GM23338 (cell line): ENCODE results near the gene C6orf47. TPM values are rescaled to one million over a fixed set of nuclear protein-coding genes. Genes with fewer than 3 reads are reported as not detected.

Experiments used
- ATAC-seq: fragments of 200-7000 bp; cut with Tn5 transposase; 3 replicates; pipeline ENCODE4 v1.9.1; 2020
- DNase-seq: peaks from one replicate; pipeline ENCODE4 v3.0.0-alpha.2; 2015; ENCODE audit warnings: low spot score
- H2AFZ ChIP-seq: fragments of 200-600 bp; sonication (generic); 2 replicates; pipeline ENCODE4 v1.8.0; 2016; ENCODE audit warnings: antibody characterized with exemption, mild to moderate bottlenecking, moderate library complexity
- H3F3A ChIP-seq: fragments of 200-600 bp; sonication (generic); replicated peaks from 2 replicates; pipeline ENCODE4 v1.8.0; 2017; ENCODE audit warnings: antibody characterized with exemption, mixed run types, low read depth
- H3K27ac ChIP-seq: fragments of 200-600 bp; sonication (generic); 2 replicates; pipeline ENCODE4 v1.6.1; 2016; ENCODE audit warnings: low read depth
- H3K27me3 ChIP-seq: fragments of 200-600 bp; sonication (generic); 2 replicates; pipeline ENCODE4 v1.8.0; 2016; ENCODE audit warnings: mild to moderate bottlenecking, mixed run types, moderate library complexity; ENCODE audit not compliant: insufficient read depth
- H3K36me3 ChIP-seq: fragments of 200-600 bp; sonication (generic); 2 replicates; pipeline ENCODE4 v1.8.0; 2016; ENCODE audit warnings: mild to moderate bottlenecking; ENCODE audit not compliant: insufficient read depth
- H3K4me1 ChIP-seq: fragments of 200-600 bp; sonication (generic); 2 replicates; pipeline ENCODE4 v1.8.0; 2016; ENCODE audit warnings: mild to moderate bottlenecking, moderate library complexity; ENCODE audit not compliant: insufficient read depth
- H3K4me2 ChIP-seq: fragments of 200-600 bp; sonication (generic); 2 replicates; pipeline ENCODE4 v1.7.1; 2017; ENCODE audit warnings: mixed run types
- H3K4me3 ChIP-seq: fragments of 200-600 bp; sonication (generic); 2 replicates; pipeline ENCODE4 v1.6.1; 2016; ENCODE audit warnings: mixed run types
- H3K79me2 ChIP-seq: fragments of 200-600 bp; sonication (generic); replicated peaks from 2 replicates; pipeline ENCODE4 v1.8.0; 2017; ENCODE audit warnings: mild to moderate bottlenecking; ENCODE audit not compliant: insufficient read depth
- H3K9me2 ChIP-seq: fragments of 200-600 bp; sonication (generic); 2 replicates; pipeline ENCODE4 v1.8.0; 2017; ENCODE audit not compliant: insufficient read depth
- H4K20me1 ChIP-seq: fragments of 200-600 bp; sonication (generic); replicated peaks from 2 replicates; pipeline ENCODE4 v1.8.0; 2017; ENCODE audit warnings: mild to moderate bottlenecking; ENCODE audit not compliant: insufficient read depth
- H3K27ac Mint-ChIP-seq: 2 replicates; pipeline ENCODE4 v1.8.0; 2020; ENCODE audit warnings: inconsistent platforms, mild to moderate bottlenecking, moderate library complexity, mixed read lengths
- H3K27me3 Mint-ChIP-seq: 3 replicates; pipeline ENCODE4 v1.8.0; 2022; ENCODE audit warnings: low read depth, mild to moderate bottlenecking, moderate library complexity, mixed read lengths, inconsistent platforms; ENCODE audit not compliant: insufficient read depth, poor library complexity
- H3K36me3 Mint-ChIP-seq: 3 replicates; pipeline ENCODE4 v1.8.0; 2021; ENCODE audit warnings: low read depth, mild to moderate bottlenecking, inconsistent platforms, moderate library complexity, mixed read lengths
- H3K4me1 Mint-ChIP-seq: 3 replicates; pipeline ENCODE4 v1.8.0; 2020; ENCODE audit warnings: mild to moderate bottlenecking, inconsistent platforms, mixed read lengths
- H3K4me3 Mint-ChIP-seq: 3 replicates; pipeline ENCODE4 v1.8.0; 2021; ENCODE audit warnings: moderate library complexity, mild to moderate bottlenecking, inconsistent platforms, mixed read lengths
- H3K9me3 Mint-ChIP-seq: 3 replicates; pipeline ENCODE4 v1.8.0; 2020; ENCODE audit warnings: moderate library complexity, mild to moderate bottlenecking, inconsistent platforms, mixed read lengths
- CREB1 ChIP-seq: fragments of 250-450 bp; sonication (Bioruptor Pico); IDR thresholded peaks from 2 replicates; pipeline ENCODE4 v1.5.0; 2020; ENCODE audit warnings: low read depth, mild to moderate bottlenecking, moderate library complexity
- CTCF ChIP-seq, 2 experiments: fragments of 200-600 bp in 1 of 2; sonication (generic) in 1 of 2; conservative IDR thresholded peaks; 2 replicates each; pipeline versions ENCODE4 v1.5.1 to v1.6.1; 2016 to 2017; ENCODE audit warnings: antibody characterized with exemption in 2 of 2, low read depth in 2 of 2, mild to moderate bottlenecking in 2 of 2, moderate library complexity in 1 of 2
- ETS1 ChIP-seq: IDR thresholded peaks from 2 replicates; pipeline ENCODE4 v1.6.1; 2016; ENCODE audit warnings: antibody characterized with exemption
- EZH2 ChIP-seq: fragments of 200-600 bp; sonication (generic); IDR thresholded peaks from one replicate; pipeline ENCODE4 v1.8.0; 2017; ENCODE audit warnings: antibody characterized with exemption, mild to moderate bottlenecking, low read depth; ENCODE audit not compliant: unreplicated experiment
- EZH2phosphoT487 ChIP-seq: fragments of 200-600 bp; sonication (generic); IDR thresholded peaks from one replicate; pipeline ENCODE4 v1.8.1; 2018; ENCODE audit warnings: antibody characterized with exemption; ENCODE audit not compliant: unreplicated experiment
- JUNB ChIP-seq: IDR thresholded peaks from one replicate; pipeline ENCODE4 v1.6.1; 2016; ENCODE audit warnings: antibody characterized with exemption; ENCODE audit not compliant: unreplicated experiment
- NANOG ChIP-seq: IDR thresholded peaks from 2 replicates; pipeline ENCODE4 v1.6.1; 2016; ENCODE audit warnings: antibody characterized with exemption, borderline replicate concordance
- POLR2AphosphoS5 ChIP-seq: IDR thresholded peaks from 2 replicates; pipeline ENCODE4 v1.6.1; 2016; ENCODE audit warnings: antibody characterized with exemption, low read depth
- REST ChIP-seq: IDR thresholded peaks from one replicate; pipeline ENCODE4 v1.6.1; 2018; ENCODE audit warnings: antibody characterized with exemption; ENCODE audit not compliant: unreplicated experiment
- STAT1 ChIP-seq: IDR thresholded peaks from one replicate; pipeline ENCODE4 v1.6.1; 2016; ENCODE audit warnings: antibody characterized with exemption; ENCODE audit not compliant: unreplicated experiment
- ZNF114 ChIP-seq: fragments of 250-450 bp; sonication (Bioruptor Pico); IDR thresholded peaks from 2 replicates; pipeline ENCODE4 v1.5.0; 2020; ENCODE audit warnings: mild to moderate bottlenecking, moderate library complexity
- ZNF331 ChIP-seq: fragments of 250-450 bp; sonication (Bioruptor Pico); IDR thresholded peaks from 2 replicates; pipeline ENCODE4 v1.5.0; 2020; ENCODE audit warnings: low read depth, mild to moderate bottlenecking, moderate library complexity
- ZNF462 ChIP-seq: fragments of 250-450 bp; sonication (Bioruptor Pico); IDR thresholded peaks from 2 replicates; pipeline ENCODE4 v1.5.0; 2020; ENCODE audit warnings: mild to moderate bottlenecking, moderate library complexity
- polyA plus RNA-seq: library from polyadenylated mRNA; unstranded; fragments of >200 nt; fragmentation: Nextera tagmentation; extraction: Ambion mirVana; gene quantifications from 2 replicates; pipeline ENCODE4 v1.2.1, GENCODE V29; 2016
- total RNA-seq: library from RNA; depleted of rRNA; stranded (reverse); fragments of >200 nt; shearing (Covaris generic); gene quantifications from 2 replicates; pipeline ENCODE4 v1.2.3, GENCODE V29; 2014

The C6orf47 gene
- total and polyA plus RNA-seq, 2 experiments from 2014 or later: 9.4 to 12.8 TPM

GRCh38 chr6:31663126-31663960 is 2.8 kb upstream of the C6orf47 start:
- no peak for ATAC-seq
- Histone ChIP-seq H3K4me1 (peaks cover 26% of the 10 kb centered on the region), H3K79me2 (peaks cover 60% of the 10 kb centered on the region), H3K36me3 (peaks cover 27% of the 10 kb centered on the region), H3K27ac (peak overlapping the region; percentile 94), H3K27me3 (no peaks in the 10 kb centered on the region), H3K9me2 (no peaks in the 10 kb centered on the region), H4K20me1 (peaks cover 12% of the 10 kb centered on the region), H3F3A (peaks cover 21% of the 10 kb centered on the region; the same call in 1 of the 2 replicates), H2AFZ (no peak overlapping the region), H3K4me3 (peak overlapping the region; percentile 97), H3K4me2 (peak overlapping the region; percentile 89)
- DNase-seq: no peak
- H3K27me3 Mint-ChIP-seq: peaks cover 30% of the 10 kb centered on the region
- peaks cover 61% of the 10 kb centered on the region for H3K36me3 Mint-ChIP-seq
- TF ChIP-seq ZNF462: no peak
- no peak for TF ChIP-seq CREB1 (CRISPR knock-in tag)
- TF ChIP-seq REST: no peak
- no peak for TF ChIP-seq EZH2phosphoT487
- no peak for TF ChIP-seq NANOG
- TF ChIP-seq ZNF114 (CRISPR knock-in tag): no peak
- TF ChIP-seq STAT1: no peak
- TF ChIP-seq ETS1: no peak
- TF ChIP-seq JUNB: no peak
- TF ChIP-seq EZH2: no peak
- TF ChIP-seq ZNF331: no peak
- no peak for TF ChIP-seq POLR2AphosphoS5
- no peak for TF ChIP-seq CTCF (conservative IDR thresholded peaks at IDR 0.05; ENCODE audit: low read depth in 2 of 2)
- peaks cover 46% of the 10 kb centered on the region for H3K4me1 Mint-ChIP-seq
- peak overlapping the region; percentile 93 for H3K4me3 Mint-ChIP-seq
- H3K27ac Mint-ChIP-seq: peak overlapping the region; percentile 98; the same call in 1 of the 2 replicates
- H3K9me3 Mint-ChIP-seq: no peaks in the 10 kb centered on the region; the same call in 2 of the 3 replicates
